Keratinocyte (primary cell): ENCODE data around the gene SPATA16. TPM values are rescaled to one million over a fixed set of nuclear protein-coding genes. Genes with fewer than 3 reads are reported as not detected.

Source experiments
- DNase-seq: peaks from one replicate; pipeline ENCODE4 v3.0.0-alpha.2; 2011; ENCODE audit warnings: low read depth, missing footprints, low spot score
- FAIRE-seq: peaks from 2 replicates; lab custom pipeline; 2011; peaks lifted over from hg19 to GRCh38; lab: Jason Lieb, UNC
- H2AFZ ChIP-seq: 2 replicates; pipeline ENCODE4 v1.6.0; 2012; ENCODE audit warnings: low read length, control low read depth, inconsistent platforms; ENCODE audit not compliant: control insufficient read depth
- H3K27ac ChIP-seq: 2 replicates; pipeline ENCODE4 v1.5.1; 2011; ENCODE audit warnings: low read length; ENCODE audit not compliant: control insufficient read depth, insufficient read depth
- H3K27me3 ChIP-seq: 3 replicates; pipeline ENCODE4 v1.6.0; 2011; ENCODE audit warnings: low read length; ENCODE audit not compliant: control insufficient read depth, insufficient read depth; ENCODE audit errors: extremely low read depth
- H3K36me3 ChIP-seq, 2 experiments: 2 replicates in 1 of 2; 3 replicates in 1 of 2; pipeline ENCODE4 v1.5.1; 2011; ENCODE audit warnings: low read length in 2 of 2, mild to moderate bottlenecking in 1 of 2; ENCODE audit not compliant: control insufficient read depth in 2 of 2, insufficient read depth in 2 of 2; ENCODE audit errors: extremely low read depth in 1 of 2
- H3K4me1 ChIP-seq: 3 replicates; pipeline ENCODE4 v1.5.1; 2011; ENCODE audit warnings: low read length; ENCODE audit not compliant: control insufficient read depth, insufficient read depth; ENCODE audit errors: extremely low read depth
- H3K4me2 ChIP-seq: 3 replicates; pipeline ENCODE4 v1.6.0; 2011; ENCODE audit warnings: low read depth, low read length; ENCODE audit not compliant: control insufficient read depth, insufficient read depth; ENCODE audit errors: extremely low read depth
- H3K4me3 ChIP-seq, 3 experiments: fragments of 200-600 bp in 1 of 3; sonication (generic) in 1 of 3; 2 replicates in 2 of 3; 3 replicates in 1 of 3; pipeline ENCODE4 v1.5.1; 2011 to 2016; ENCODE audit warnings: low read length in 3 of 3, mild to moderate bottlenecking in 3 of 3, control low read depth in 2 of 3, inconsistent platforms in 1 of 3, low read depth in 1 of 3, mixed read lengths in 1 of 3, mixed run types in 1 of 3, moderate library complexity in 1 of 3; ENCODE audit not compliant: control insufficient read depth in 2 of 3, insufficient read depth in 2 of 3; ENCODE audit errors: extremely low read depth in 1 of 3
- H3K79me2 ChIP-seq: 2 replicates; pipeline ENCODE4 v1.6.0; 2012; ENCODE audit warnings: low read length; ENCODE audit not compliant: control insufficient read depth, insufficient read depth
- H3K9ac ChIP-seq: 3 replicates; pipeline ENCODE4 v1.6.0; 2011; ENCODE audit warnings: low read length; ENCODE audit not compliant: control insufficient read depth, insufficient read depth; ENCODE audit errors: extremely low read depth
- H3K9me1 ChIP-seq: 3 replicates; pipeline ENCODE4 v1.6.0; 2011; ENCODE audit warnings: low read length; ENCODE audit not compliant: control insufficient read depth, insufficient read depth; ENCODE audit errors: extremely low read depth
- H3K9me3 ChIP-seq: 2 replicates; pipeline ENCODE4 v1.5.1; 2012; ENCODE audit warnings: low read depth, low read length; ENCODE audit not compliant: control insufficient read depth
- H4K20me1 ChIP-seq: 3 replicates; pipeline ENCODE4 v1.6.0; 2011; ENCODE audit warnings: low read length; ENCODE audit not compliant: control insufficient read depth, insufficient read depth; ENCODE audit errors: extremely low read depth
- EZH2 ChIP-seq: IDR thresholded peaks from one replicate; pipeline ENCODE4 v1.6.1; 2012; ENCODE audit warnings: inconsistent platforms, mild to moderate bottlenecking, low read length, moderate library complexity
- dilution Hi-C: fragments of 300-500 bp; cut with MboI; formaldehyde crosslinking; loops from one replicate; pipeline ENCODE4 v1.7.0; 2020; ENCODE audit warnings: low sequenced_read_pairs; ENCODE audit not compliant: extremely low pct_ligation_motif_present
- polyA plus RNA-seq, 5 experiments: library from polyadenylated mRNA; depleted of rRNA in 3 of 5; stranded (reverse) in 3 of 5; stranded (forward) in 1 of 5; unstranded in 1 of 5; fragments of >200 nt; gene quantifications; 1 replicate in 1 of 5; 2 replicates in 3 of 5; 3 replicates in 1 of 5; pipeline versions ENCODE4 v1.2.1 to v1.2.3, GENCODE V29; 2011 to 2012; ENCODE audit warnings: missing spikeins in 2 of 5, low read depth in 1 of 5, low replicate concordance in 1 of 5
- TF ChIP-seq, protein P1 (sequence below), 3 experiments: IDR thresholded peaks in 1 of 3; conservative IDR thresholded peaks in 1 of 3; optimal IDR thresholded peaks in 1 of 3; 2 replicates in 2 of 3; 3 replicates in 1 of 3; pipeline versions ENCODE3 to v1.5.1; 2011; ENCODE audit warnings: low read length in 3 of 3, mild to moderate bottlenecking in 3 of 3, moderate library complexity in 2 of 3, control low read depth in 1 of 3, inconsistent platforms in 1 of 3; ENCODE audit not compliant: insufficient read depth in 2 of 3; ENCODE audit errors: extremely low read depth in 1 of 3

The SPATA16 gene
- polyA plus RNA-seq, 1 donor (not counting 4 experiments of a cell fraction or from before 2014, with no cell fraction given) = not detected

DNA sequence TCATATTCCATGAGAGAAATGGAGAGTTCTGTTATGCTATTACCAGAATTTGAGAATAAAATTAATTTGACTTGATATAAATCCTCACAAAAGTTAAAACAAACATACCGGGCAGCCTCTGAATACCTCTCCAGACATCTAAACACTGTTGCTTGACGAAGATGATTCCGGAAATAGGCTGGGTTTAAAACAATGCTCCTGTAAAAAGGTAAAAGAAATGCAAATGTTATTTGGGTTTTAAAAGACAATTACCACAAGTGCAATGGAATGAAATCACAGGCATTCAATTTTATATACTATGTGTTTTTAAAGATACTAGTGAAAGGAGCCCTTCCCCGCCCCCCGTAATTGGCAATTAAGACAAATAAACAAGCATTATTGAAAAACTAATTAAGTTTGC, 121.7 kb downstream of the SPATA16 start:
- no peaks in the 10 kb centered on the region for H3K36me3 ChIP-seq
- H3K9ac ChIP-seq = no peak overlapping the region
- H3K4me2 ChIP-seq = no peak overlapping the region
- DNase-seq (no peak), FAIRE-seq (no peak)
- no peaks in the 10 kb centered on the region for H3K79me2 ChIP-seq
- H3K4me3 ChIP-seq = no peak overlapping the region
- H3K27ac ChIP-seq = no peak overlapping the region
- no peaks in the 10 kb centered on the region for H4K20me1 ChIP-seq
- H3K9me1 ChIP-seq = no peaks in the 10 kb centered on the region
- no peaks in the 10 kb centered on the region for H3K4me1 ChIP-seq
- no peaks in the 10 kb centered on the region for H3K9me3 ChIP-seq
- no peak overlapping the region for H2AFZ ChIP-seq
- dilution Hi-C loops = no loop called here
- TF ChIP-seq EZH2 = no peak
- TF ChIP-seq, protein P1, sequence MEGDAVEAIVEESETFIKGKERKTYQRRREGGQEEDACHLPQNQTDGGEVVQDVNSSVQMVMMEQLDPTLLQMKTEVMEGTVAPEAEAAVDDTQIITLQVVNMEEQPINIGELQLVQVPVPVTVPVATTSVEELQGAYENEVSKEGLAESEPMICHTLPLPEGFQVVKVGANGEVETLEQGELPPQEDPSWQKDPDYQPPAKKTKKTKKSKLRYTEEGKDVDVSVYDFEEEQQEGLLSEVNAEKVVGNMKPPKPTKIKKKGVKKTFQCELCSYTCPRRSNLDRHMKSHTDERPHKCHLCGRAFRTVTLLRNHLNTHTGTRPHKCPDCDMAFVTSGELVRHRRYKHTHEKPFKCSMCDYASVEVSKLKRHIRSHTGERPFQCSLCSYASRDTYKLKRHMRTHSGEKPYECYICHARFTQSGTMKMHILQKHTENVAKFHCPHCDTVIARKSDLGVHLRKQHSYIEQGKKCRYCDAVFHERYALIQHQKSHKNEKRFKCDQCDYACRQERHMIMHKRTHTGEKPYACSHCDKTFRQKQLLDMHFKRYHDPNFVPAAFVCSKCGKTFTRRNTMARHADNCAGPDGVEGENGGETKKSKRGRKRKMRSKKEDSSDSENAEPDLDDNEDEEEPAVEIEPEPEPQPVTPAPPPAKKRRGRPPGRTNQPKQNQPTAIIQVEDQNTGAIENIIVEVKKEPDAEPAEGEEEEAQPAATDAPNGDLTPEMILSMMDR (optimal IDR thresholded peaks at IDR 0.05 in 1 of 3, IDR thresholded peaks at IDR 0.05 in 1 of 3, conservative IDR thresholded peaks at IDR 0.05 in 1 of 3; ENCODE audit: extremely low read depth in 1 of 3, insufficient read depth in 2 of 3, low read length in 3 of 3) = no peak
- no peaks in the 10 kb centered on the region for H3K27me3 ChIP-seq

GRCh38 chr3:173018758-173019157, 122.3 kb downstream of the SPATA16 start:
- FAIRE-seq = no peak
- no peak overlapping the region for H2AFZ ChIP-seq
- dilution Hi-C loops = no loop called here

More at GRCh38 chr3:173018758-173019157, 122.3 kb downstream of the SPATA16 start:
- Histone ChIP-seq H3K27me3 (no peaks in the 10 kb centered on the region), H3K36me3 (no peaks in the 10 kb centered on the region), H3K4me2 (no peak overlapping the region), H3K4me1 (no peaks in the 10 kb centered on the region), H3K9me3 (no peaks in the 10 kb centered on the region), H3K9me1 (no peaks in the 10 kb centered on the region), H3K4me3 (no peak overlapping the region), H3K27ac (no peak overlapping the region), H3K9ac (no peak overlapping the region), H4K20me1 (no peaks in the 10 kb centered on the region), H3K79me2 (no peaks in the 10 kb centered on the region)
- TF ChIP-seq, protein P1 (optimal IDR thresholded peaks at IDR 0.05 in 1 of 3, IDR thresholded peaks at IDR 0.05 in 1 of 3, conservative IDR thresholded peaks at IDR 0.05 in 1 of 3; ENCODE audit: extremely low read depth in 1 of 3, insufficient read depth in 2 of 3, low read length in 3 of 3) = no peak
- TF ChIP-seq EZH2 = no peak
- DNase-seq = no peak
